ENCODE data around the gene RBM12.

RBM12 gene

DNA sequence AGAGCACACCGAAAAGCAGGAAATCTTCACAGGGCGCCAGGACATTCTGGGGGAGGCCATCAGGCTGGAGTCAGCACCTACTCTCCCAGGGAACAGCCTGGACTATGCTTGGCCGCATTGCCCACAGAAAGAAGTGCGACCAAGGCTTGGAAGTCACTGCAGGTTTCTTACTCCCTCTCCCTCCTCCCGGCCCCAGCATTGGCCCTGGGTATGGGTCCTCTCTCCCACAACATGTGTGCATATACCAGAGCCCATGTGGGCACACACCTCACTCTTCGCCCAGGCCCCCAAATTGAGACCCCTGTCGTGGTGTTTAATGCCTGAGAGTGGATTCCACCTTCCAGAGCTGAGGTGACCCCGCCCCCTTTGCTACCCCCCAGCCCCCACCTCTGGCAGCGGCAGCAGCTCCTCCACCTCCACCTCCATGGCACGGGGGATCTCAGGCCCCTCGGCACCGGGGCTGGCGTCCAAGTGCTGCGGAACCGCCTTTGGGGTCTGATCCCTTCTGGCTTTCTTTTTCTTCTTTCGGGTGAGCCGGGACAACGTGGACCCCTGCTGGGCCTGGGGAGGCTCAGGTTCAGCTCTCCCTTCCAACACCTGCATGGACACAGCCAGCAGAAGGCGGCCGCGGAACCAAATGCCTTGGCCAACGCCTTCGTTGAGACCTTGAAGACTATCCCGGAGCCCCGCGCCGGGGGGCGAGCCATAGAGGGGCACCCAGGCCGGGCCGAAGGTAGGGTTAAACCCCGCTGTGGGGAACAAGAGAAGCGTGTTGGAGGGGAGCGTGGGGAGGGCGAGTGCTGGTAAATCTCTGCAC, 64.3 kb downstream of the RBM12 start:
- DNase-seq (ENCODE audit: low read depth in 3 of 3), result no peak

DNA sequence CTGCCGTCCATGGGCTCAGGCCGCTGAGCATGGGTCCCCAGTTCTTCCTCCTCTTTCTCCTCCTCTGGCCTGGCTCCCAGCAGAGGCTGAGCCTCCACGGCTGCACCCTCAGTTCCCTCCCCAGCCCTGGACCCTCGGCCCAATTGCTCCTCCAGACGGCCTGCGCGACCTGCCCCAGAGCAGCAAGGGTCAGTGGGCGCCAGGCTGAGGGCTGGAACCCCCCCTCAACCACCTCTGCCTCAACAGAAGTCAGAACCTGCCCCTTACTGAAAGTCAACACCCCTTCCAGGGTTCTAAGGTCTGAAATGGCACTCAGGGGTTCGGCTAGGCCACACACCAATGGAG, 65.0 kb downstream of the RBM12 start:
- no peak for DNase-seq (ENCODE audit: low read depth in 3 of 3)
